ENCODE results near the gene ANKRD53. TPM values are rescaled to one million over a fixed set of nuclear protein-coding genes. Genes with fewer than 3 reads are reported as not detected.

The ANKRD53 gene
- total RNA-seq, 1 donor from 2014 or later: 0.56 TPM

- H3K9me3 Mint-ChIP-seq (ENCODE audit: unreplicated experiment): no peaks in the 10 kb centered on the region
- no peak for DNase-seq (ENCODE audit: low spot score)
- H3K27ac Mint-ChIP-seq (ENCODE audit: unreplicated experiment): no peak overlapping the region
- H3K36me3 Mint-ChIP-seq (ENCODE audit: low read depth, unreplicated experiment): no peaks in the 10 kb centered on the region
- no peak for TF ChIP-seq CTCF (IDR thresholded peaks at IDR 0.05; ENCODE audit: unreplicated experiment)
- peaks cover 14% of the 10 kb centered on the region for H3K4me1 Mint-ChIP-seq (ENCODE audit: unreplicated experiment)
- H3K4me3 Mint-ChIP-seq (ENCODE audit: unreplicated experiment): no peak overlapping the region
- H3K27me3 Mint-ChIP-seq (ENCODE audit: unreplicated experiment): peaks cover 11% of the 10 kb centered on the region
Measured at GRCh38 chr2:70959271-70959761, 19.1 kb upstream of the ANKRD53 start.

GRCh38 chr2:70959851-70960832 is 18.3 kb upstream of the ANKRD53 start:
- Mint-ChIP-seq H3K9me3 (ENCODE audit: unreplicated experiment) (no peaks in the 10 kb centered on the region), H3K27me3 (ENCODE audit: unreplicated experiment) (peaks cover 14% of the 10 kb centered on the region), H3K4me3 (ENCODE audit: unreplicated experiment) (no peak overlapping the region), H3K36me3 (ENCODE audit: low read depth, unreplicated experiment) (no peaks in the 10 kb centered on the region), H3K4me1 (ENCODE audit: unreplicated experiment) (peaks cover 14% of the 10 kb centered on the region), H3K27ac (ENCODE audit: unreplicated experiment) (no peak overlapping the region)
- TF ChIP-seq CTCF (IDR thresholded peaks at IDR 0.05; ENCODE audit: unreplicated experiment): peak; percentile 44
- no peak for DNase-seq (ENCODE audit: low spot score)

GRCh38 chr2:70960833-70961647 is 17.4 kb upstream of the ANKRD53 start:
- Mint-ChIP-seq H3K4me1 (ENCODE audit: unreplicated experiment) (peaks cover 14% of the 10 kb centered on the region), H3K27me3 (ENCODE audit: unreplicated experiment) (peaks cover 16% of the 10 kb centered on the region), H3K27ac (ENCODE audit: unreplicated experiment) (no peak overlapping the region), H3K9me3 (ENCODE audit: unreplicated experiment) (no peaks in the 10 kb centered on the region), H3K4me3 (ENCODE audit: unreplicated experiment) (no peak overlapping the region), H3K36me3 (ENCODE audit: low read depth, unreplicated experiment) (no peaks in the 10 kb centered on the region)
- no peak for TF ChIP-seq CTCF (IDR thresholded peaks at IDR 0.05; ENCODE audit: unreplicated experiment)
- DNase-seq (ENCODE audit: low spot score): no peak

GRCh38 chr2:70961648-70961994 is 16.8 kb upstream of the ANKRD53 start:
- H3K4me1 Mint-ChIP-seq (ENCODE audit: unreplicated experiment): peaks cover 14% of the 10 kb centered on the region
- no peak overlapping the region for H3K4me3 Mint-ChIP-seq (ENCODE audit: unreplicated experiment)
- peaks cover 16% of the 10 kb centered on the region for H3K27me3 Mint-ChIP-seq (ENCODE audit: unreplicated experiment)
- H3K36me3 Mint-ChIP-seq (ENCODE audit: low read depth, unreplicated experiment): no peaks in the 10 kb centered on the region
- H3K9me3 Mint-ChIP-seq (ENCODE audit: unreplicated experiment): no peaks in the 10 kb centered on the region
- DNase-seq (ENCODE audit: low spot score): no peak
- no peak for TF ChIP-seq CTCF (IDR thresholded peaks at IDR 0.05; ENCODE audit: unreplicated experiment)
- no peak overlapping the region for H3K27ac Mint-ChIP-seq (ENCODE audit: unreplicated experiment)
